Transverse colon (tissue), 4 donors: ENCODE results near the gene CYP1B1.

ENCODE experiments used
- POLR2A ChIP-seq: fragments of 450-650 bp; IDR thresholded peaks from one replicate; pipeline ENCODE4 v1.6.1; 2016; ENCODE audit warnings: antibody characterized with exemption, mild to moderate bottlenecking, moderate library complexity
- POLR2AphosphoS5 ChIP-seq, 3 donors: sonication (generic); formaldehyde crosslinking; IDR thresholded peaks; one replicate each; pipeline ENCODE4 v1.6.1; 2016; ENCODE audit warnings: antibody characterized with exemption in 3 of 3
- TF ChIP-seq, protein P1 (sequence below), 5 experiments: fragments of 200-600 bp in 3 of 5; fragments of 450-650 bp in 2 of 5; sonication (generic) in 3 of 5; IDR thresholded peaks; 1 replicate in 2 of 5; 2 replicates in 3 of 5; pipeline ENCODE4 v1.5.1; 2016 to 2017; ENCODE audit warnings: antibody characterized with exemption in 5 of 5, inconsistent platforms in 3 of 5, mild to moderate bottlenecking in 2 of 5, moderate library complexity in 1 of 5

DNA sequence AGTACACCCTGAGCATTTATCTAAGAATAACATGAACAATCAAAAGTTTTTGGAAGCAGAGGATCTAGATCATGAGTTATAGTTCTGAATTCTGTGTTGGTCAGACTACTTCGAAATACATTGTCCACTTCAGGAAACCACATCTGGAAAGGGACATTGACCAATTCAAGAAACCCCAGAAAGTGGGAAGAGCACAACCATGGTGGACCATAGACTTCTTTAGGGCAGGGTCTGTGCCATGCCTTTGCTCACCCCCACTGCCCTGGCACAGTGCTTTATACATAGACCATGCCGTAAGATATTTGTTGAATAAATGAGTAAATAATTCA lies 44.3 kb upstream of the CYP1B1 start:
- no peak for TF ChIP-seq POLR2A
- TF ChIP-seq, protein P1, sequence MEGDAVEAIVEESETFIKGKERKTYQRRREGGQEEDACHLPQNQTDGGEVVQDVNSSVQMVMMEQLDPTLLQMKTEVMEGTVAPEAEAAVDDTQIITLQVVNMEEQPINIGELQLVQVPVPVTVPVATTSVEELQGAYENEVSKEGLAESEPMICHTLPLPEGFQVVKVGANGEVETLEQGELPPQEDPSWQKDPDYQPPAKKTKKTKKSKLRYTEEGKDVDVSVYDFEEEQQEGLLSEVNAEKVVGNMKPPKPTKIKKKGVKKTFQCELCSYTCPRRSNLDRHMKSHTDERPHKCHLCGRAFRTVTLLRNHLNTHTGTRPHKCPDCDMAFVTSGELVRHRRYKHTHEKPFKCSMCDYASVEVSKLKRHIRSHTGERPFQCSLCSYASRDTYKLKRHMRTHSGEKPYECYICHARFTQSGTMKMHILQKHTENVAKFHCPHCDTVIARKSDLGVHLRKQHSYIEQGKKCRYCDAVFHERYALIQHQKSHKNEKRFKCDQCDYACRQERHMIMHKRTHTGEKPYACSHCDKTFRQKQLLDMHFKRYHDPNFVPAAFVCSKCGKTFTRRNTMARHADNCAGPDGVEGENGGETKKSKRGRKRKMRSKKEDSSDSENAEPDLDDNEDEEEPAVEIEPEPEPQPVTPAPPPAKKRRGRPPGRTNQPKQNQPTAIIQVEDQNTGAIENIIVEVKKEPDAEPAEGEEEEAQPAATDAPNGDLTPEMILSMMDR (IDR thresholded peaks at IDR 0.05) = no peak
- no peak for TF ChIP-seq POLR2AphosphoS5 (IDR thresholded peaks at IDR 0.05)
